Measurements from ENCODE around the gene ZCCHC12.
"Not testable (repeated sequence)": the region's sequence is repeated elsewhere in the genome, so short reads cannot be mapped to it uniquely, and the experiment has no call there.

ZCCHC12 gene
- total RNA-seq: 0 reads per million in 2 donors

DNA sequence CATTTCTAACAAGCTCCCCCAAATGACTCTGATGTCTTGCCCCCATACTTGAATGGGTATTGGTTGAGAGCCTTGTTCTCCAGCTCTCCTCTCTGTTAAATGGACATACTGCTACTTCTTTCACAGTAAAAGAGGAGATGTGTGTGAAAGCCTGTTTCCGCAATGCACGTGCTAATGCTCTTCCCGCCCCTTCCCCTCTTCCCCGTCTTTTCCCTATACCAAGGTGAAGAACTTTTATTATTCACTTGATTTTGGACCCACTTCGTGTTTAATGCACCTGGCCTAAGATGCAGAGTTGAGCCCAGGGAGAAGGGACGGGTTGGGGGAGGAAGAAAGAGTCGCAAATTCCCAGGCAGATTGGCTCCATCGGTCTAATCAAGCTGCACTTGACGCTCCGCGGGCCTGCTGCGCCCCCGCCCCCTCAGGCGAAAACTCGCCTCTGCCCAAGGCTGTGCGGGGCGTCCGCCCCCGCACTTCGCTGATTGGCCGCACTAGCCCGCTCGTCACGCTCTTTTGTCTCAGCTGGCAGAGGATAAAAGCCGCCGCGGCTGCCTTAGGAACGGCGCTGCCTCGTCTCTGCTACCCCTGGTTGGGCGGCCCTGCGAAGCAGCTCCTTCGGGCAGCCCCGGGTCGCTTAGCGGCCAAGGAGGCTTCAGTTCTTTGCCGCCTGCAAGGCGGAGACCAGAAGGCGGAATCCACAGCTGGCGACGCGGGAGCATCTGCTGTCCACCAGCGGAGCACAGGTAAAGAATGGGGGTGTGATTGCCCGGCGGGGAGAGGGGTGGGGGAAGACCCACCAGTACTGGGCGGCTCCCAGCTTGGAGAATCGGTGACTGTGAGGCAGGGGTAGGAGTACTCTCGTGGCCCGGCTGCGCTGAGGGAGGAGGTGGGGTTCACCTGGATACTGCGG, at the start of gene ZCCHC12:
Gene ZCCHC12, plus strand, starts transcription at position 562 of the 910 bp plus-strand sequence. CDS start 1,421 bp downstream, outside the sequence.
- peak; percentile 9 for DNase-seq

DNA sequence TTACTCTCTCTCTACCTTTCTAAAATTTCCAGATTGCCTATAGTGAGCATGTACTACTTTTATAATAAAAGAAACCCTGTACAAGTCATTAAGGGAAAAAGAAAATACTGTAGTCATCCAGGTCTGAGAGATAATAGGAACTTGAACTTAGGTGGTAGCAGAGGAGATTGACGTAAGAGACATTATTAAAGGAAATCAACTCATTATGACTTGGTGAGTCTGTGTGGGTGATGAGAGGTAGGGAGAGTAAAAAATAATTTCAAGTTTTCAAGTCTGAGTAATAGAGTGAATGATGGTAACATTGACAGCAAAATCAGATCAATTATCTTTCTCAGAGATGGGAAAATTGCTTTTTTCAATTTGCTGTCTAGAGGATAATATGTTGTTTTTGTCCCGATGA, 44.0 kb upstream of the ZCCHC12 start:
- DNase-seq: no peak

DNA sequence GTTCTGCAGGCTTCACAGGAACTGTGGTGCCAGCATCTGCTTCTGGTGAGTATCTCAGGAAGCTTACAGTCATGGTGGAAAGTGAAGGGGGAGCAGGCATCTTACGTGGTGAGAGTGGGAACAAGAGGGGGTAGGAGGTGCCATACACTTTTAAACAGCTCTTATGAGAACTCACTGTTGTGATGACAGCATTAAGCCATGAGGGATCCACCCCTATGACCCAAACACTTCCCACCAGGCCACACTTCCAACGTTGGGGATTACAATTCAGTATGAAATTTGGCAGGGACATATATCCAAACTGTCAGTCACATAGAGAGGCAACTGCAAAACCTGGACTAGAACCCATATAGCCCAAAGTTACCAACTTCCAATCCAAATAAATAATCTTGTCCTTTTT, 43.1 kb upstream of the ZCCHC12 start:
- DNase-seq: no peak

DNA sequence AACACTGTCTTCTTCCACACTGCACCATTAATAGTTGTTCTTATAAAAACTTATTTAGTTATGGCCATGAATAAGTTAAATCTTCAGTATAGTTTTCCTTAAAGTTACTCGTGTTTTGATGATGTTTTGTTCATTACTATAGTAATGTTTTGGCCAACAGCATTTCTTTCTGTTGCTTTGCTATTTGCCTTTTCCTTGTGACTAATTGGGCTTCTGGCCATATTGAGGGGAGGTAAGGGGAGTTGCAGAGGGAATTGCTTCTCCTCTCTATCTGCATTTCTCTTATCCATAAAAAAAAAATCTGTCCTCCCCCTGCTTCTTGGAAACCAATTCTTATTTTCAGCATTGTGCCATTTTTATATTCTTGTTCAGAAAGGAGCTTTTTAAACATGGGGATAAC, 42.7 kb upstream of the ZCCHC12 start:
- DNase-seq: no peak

DNA sequence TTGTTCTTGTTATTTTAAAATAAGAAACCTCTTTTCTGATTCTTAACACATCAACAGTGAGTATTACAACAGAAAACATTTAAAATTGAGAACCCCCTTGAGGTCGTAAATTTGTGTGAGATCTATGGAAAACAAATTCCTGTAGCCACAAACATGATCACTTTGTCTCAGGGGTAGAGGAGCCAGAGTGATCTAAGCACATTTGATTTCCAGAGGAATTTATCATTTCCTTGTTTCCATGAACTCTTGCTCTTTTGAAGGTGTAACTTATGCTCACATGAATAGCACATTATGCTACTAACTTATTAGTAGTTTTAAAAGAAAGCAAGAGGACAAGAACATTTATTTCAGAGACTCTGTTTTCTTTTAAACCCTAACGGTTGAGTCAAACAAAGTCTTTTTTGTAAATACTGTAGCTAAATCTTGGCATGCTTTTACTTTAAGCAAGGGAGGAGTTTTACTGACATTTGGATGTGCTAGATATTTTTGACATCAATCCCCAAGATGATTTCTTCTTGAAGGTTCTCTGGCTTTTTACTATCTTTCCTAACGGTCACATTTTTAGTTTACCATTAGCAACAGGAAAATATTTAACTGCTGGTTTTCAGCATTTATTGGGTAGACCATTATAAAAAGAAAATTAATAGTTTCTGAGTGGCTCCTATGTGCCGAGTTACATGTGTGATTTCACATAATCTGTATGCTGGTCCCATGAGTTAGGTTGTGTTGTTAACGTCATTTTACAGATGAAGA, 27.9 kb upstream of the ZCCHC12 start:
- DNase-seq: no peak

DNA sequence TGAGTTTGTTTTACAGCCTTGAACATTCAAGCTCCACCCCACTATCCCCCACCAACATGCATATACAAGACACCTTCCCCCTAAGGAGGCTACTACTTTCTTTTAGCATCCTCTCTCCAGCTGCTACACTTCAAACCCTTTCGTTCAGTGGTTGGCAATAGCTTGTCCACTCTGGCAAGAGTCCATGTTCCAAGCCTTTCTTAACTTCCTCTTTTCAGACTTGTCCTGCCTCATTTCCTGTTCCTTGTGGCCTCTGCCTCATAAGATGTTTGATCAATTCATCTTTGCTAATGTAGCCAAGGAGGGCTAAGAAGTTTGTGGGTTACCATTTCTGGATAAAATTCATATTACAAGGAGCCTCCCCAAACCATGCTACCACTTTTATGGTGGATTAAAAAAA, 20.8 kb upstream of the ZCCHC12 start:
- no peak for DNase-seq

DNA sequence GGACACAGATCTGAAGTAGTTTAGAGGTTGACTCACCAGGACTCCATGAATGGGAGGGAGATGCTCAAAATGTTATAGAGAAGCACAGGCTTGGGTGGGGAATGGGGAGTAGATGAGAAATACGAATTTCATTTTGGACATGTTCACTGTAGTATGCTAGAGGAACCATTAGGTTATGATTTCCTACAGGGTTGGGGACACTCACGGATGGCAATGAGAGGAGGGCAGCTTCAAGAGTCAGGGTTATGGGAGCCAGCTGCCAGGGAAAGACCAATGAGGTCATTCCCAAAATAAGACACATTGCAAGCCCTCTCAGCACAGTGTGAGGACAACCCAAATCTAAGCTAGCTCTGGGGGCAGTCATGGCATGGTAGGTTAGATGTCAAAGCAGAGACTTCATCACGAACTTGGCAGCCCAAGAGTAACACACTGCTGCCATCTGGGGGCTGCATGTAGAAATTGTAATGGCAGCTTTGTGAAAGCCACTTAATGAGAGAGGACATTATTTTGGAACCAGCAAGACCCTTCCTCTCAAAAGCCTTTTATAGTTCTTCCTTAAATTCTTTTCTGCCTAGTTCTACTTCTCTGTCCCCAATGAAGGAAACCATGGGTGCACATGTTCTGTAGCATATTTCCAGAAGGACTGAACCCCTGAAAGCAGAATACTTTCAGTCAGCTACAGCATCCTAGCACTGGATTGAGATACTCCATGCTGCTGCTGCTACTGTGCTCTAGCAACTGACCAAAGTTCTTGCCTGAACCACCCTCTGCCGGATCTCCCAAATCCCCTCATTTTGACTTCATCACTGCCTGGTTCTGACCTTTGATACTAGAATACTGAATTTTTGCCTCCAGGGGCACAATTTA, 16.2 kb upstream of the ZCCHC12 start:
- DNase-seq: no peak

DNA sequence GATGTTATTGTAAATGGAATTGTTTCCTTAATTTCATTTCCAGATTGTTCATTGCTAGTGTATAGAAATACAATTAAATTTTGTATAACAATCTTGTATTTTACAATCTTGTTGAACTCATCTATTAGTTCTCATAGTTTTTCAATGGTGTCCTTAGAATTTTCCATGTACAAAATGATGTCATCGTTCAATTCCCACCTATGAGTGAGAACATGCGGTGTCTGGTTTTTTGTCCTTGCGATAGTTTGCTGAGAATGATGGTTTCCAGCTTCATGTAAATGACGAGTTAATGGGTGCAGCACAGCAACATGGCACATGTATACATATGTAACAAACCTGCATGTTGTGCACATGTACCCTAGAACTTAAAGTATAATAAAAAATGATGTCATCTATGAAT, 6.4 kb upstream of the ZCCHC12 start:
- not testable (repeated sequence) for DNase-seq

DNA sequence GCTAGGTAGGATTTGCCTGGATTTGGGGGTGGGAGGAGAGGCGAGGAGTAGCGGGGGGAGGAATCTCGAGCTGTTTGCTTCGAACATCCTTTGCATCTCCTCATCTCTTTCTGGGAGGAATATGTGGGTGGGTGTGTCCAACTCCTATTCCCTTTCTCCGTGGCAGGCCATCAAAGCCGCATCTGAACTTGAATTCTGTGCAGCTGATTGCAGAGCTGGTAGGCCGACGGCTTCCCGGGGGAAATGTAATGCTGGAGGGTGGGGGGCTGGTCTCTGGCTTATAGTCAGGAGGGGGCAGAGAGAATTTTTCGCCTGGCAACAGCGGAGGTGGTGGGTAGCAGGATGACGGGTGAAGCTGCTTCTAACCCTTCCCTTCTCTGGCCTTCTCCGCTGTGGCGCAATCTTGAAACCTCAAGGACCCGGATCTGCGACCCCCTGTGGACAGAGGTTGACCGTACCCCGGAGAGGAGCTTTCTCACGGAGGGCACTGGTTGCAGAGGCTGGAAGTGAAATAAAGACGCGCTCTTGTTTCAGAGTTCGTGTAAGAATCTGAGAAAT, 628 bp downstream of the ZCCHC12 start:
- no peak for DNase-seq

DNA sequence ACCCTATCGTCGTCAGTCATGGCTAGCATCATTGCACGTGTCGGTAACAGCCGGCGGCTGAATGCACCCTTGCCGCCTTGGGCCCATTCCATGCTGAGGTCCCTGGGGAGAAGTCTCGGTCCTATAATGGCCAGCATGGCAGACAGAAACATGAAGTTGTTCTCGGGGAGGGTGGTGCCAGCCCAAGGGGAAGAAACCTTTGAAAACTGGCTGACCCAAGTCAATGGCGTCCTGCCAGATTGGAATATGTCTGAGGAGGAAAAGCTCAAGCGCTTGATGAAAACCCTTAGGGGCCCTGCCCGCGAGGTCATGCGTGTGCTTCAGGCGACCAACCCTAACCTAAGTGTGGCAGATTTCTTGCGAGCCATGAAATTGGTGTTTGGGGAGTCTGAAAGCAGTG, 1.6 kb downstream of the ZCCHC12 start:
- no peak for DNase-seq

DNA sequence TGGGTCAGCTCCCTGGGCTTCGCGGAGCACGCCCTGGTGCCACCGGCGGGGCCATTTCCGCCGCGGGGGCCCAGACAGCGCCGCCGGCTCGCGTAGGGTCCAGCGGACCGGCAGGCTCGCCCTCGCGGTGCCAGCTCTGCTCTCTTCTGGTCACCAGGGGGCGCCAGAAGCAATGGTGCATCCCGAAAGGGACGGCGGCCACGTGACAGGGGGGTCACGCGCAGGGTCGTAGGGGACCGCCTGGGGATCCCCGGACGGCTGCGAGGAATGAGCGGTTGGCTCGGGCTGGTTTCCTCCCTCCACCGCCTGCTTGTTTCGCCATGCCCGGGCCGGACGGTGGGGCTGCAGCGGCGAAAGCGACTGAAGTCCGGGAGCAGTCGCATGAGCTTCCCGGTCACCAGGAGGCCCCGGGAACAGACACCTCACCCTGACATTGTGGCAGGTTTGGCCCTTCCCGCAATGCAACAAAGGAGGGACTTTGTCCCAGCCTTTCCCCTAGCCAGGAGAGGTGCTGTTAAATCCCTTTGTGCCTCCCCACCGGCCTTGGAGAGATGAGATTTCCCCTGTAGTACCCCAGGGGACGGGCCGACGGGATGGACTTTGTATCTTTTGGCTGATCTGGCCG, 15.8 kb downstream of the ZCCHC12 start:
- DNase-seq: peak; percentile 45

DNA sequence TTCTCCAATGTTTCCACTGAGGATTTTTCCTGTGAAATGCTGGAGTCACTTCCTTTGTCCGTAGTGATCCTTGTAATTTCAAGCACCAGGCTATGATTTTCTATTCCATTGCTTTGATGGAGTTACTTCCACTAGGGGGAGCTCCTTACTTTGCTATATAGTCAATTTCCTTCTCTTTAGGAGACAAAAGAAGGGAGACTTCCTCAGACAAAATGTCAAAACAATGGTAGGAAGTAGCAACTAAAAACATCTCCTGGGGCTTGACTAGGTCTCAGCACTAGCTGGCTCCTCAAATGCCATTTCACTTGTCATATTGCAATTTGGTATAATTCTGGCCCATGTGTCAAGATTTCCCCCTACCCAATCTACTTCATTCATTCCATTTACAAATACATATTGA, 24.1 kb downstream of the ZCCHC12 start:
- DNase-seq: no peak

DNA sequence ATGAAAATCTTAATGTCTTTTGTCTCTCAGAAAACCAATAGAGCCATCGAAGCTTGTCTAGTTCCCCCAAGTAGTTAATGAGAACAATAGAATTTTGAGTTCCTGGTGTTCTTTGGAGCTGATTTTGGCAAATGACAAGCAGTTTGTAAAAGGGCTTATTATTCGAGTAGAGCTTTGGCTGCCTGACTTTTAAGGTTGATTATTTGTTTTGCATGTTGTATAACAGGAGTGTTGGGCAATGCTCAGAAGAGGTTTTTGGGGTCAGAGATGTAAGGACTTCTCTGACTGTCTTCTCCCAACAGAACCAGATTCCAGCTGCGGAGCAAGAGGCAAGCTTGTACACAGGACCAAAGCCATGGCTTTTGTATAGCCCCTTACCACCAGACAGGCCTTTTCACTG, 30.0 kb downstream of the ZCCHC12 start:
- no peak for DNase-seq

DNA sequence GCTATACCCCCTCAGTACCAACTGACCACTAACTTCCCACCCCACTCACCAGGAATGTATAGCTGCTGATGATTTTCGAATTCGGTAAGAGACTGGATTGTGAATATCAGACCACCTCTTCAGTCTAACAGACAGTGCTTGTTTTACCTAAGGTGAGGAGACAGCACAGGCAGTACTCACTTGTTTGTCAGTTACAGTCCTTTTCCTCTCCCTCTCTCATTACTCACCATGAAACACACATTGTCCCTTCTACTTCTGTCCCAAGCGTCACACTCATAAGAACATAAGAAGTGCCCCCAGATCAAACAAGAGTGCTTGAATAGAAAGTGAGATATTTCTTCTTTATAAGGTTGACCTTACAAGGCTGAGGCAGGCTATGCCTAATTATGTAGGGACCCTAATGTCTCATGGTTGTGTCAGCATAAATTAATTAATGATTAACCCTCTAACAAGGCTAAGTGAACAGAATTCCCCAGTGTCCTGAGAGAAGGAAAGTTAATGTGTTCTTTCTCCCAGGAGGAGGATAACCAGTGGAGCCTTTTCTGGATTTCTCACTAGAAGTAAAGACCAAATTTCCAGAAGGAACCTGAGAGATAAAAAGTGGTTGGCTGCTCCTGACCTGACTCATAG, 32.2 kb downstream of the ZCCHC12 start:
- DNase-seq: no peak

DNA sequence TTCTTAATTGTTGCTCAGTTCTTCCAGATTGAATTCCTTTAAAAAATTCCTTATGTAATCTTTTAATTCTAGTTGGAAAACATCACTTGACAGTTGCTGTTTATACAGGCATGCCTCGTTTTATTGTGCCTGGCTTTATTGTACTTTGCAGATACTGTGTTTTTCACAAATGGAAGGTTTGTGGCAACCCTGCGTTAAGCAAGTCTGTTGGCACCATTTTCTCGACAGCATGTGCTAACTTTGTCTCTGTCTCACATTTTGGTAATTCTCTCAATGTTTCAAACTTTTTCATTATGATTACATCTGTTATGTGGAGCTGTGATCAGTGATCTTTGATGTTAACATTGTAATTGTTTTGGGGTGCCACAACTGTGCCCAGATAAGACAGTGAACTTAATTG, 33.4 kb downstream of the ZCCHC12 start:
- DNase-seq: no peak

DNA sequence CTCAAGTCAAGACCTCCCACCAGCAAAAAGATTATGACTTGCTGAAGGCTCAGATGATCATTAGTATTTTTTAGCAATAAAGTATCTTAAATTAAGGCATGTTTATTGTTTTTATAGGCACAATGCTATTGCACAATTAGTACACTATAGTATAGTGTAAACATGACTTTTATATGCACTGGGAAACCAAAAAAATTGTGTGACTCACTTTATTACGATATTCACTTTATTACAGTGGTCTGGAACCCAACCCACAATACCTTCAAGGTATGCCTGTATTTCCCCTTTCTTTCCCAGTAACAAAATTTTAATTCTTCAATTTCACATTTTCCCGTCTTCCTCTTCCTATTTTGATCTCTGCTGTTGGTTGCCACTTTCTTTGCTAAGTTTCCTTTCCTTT, 37.7 kb downstream of the ZCCHC12 start:
- DNase-seq: no peak

DNA sequence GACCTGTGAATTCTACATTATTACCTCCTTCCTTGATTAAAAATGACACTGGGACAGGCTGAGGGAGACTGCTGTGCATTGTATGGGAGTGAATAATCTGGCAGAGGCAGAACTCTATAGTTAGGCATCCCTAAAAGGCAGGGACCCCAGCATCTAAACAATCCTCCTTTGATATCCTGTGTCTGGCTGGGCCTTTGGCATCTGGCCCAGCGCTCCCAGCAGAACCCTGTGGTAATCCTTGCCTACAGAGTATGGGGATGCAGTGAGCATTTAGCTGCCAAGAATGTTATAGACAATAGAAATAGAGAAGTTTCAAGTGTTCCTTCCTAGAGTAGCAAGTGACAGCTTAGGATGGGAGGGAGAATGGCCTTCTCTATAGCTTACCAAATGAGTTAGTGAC, 38.5 kb downstream of the ZCCHC12 start:
- no peak for DNase-seq

DNA sequence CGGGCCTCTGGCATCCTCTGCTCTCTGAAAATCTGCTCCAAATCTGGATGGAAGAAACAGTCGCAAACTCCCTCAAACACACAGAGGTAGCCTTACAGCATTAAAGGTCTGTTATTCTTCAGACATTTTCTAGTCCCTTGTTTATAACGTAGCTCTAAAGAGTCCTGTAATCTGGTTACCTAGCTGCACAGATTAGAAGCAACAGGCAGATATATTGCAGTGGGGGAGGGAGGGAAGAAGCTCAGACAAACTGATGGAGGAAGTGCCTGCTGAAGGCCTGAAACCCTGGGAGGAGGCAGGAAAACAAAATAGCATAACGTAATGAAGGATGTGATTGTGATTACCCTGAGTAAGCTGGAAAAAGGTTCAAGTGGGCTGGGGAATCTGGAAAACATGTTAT, 39.4 kb downstream of the ZCCHC12 start:
- no peak for DNase-seq

DNA sequence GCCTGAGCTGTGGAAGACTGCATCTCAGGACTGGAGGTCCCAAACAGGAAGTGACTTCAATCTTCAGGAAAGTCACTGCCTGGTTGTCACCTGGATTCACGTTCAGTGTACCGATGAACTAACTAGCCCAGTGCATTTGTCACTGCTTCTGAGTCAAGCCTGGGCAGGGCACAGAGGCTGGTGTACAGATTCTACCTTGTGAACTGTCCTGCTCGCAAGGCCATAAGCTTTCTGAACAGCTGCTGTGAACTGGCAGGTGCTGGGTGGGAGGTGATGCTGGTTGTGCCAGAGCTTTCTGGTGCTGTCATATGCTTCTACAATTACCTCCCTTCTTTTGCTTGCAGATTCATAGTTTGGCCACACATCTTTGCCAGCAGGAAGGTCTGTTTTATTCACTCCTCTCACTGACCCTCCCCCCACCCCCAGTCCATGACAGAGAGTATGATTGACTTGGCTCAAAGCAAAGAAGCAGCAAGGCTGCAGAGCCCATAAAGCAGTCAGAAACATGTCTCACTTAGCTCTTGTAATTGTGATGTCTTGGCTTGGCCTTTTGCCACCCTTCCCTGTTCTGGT, 40.5 kb downstream of the ZCCHC12 start:
- no peak for DNase-seq

DNA sequence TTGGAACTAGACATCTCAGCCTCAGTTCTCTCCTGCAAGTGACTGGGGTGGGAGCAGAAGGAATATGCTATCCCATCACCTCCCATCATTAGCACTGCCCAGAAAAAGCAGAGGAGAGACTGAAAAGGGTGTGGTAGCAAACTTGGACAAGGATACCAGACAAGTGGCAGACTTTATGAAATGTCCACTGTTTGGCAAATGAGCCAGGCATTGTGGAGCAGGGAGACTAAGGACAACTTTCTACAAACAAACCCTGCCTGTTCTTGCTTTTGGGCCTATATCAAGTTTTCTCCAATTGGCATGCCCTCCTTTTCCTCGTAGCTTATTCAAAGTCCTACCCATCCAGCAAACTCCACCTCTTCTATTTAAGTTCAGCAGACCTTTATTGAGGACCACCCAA, 41.6 kb downstream of the ZCCHC12 start:
- DNase-seq: no peak

DNA sequence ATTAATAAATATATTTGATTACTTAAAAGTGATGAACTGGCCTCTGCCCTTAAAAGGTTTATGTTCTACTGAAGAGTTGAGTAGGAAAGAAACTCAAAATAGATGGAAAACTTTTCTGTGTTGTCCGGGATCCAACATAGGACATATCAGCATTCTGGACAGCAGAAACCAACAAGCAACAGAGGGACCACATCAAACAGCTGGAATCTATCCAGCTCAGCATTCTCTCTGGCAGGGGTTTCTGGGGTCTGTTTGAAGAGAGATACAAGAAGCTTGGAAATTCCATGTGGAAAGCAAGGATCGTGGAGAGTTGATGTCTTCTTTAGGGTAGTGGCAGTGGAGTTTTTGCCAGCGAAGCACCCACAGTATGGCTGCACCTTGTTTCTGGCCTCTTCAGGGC, 43.6 kb downstream of the ZCCHC12 start:
- DNase-seq: no peak
